HL-60 (cell line): ENCODE results near the gene ABL2.
"Not testable (repeated sequence)": the region's sequence is repeated elsewhere in the genome, so short reads cannot be mapped to it uniquely, and the experiment has no call there.

Source experiments
- DNase-seq, 2 experiments: peaks; one replicate each; pipeline ENCODE4 v3.0.0-alpha.2; 2010 to 2020; ENCODE audit warnings: low read depth in 1 of 2, low spot score in 1 of 2
- H3K27ac ChIP-seq: fragments of 250-450 bp; sonication (Bioruptor Pico); replicated peaks from 2 replicates; pipeline ENCODE4 v1.5.1; 2020; ENCODE audit warnings: mild to moderate bottlenecking, moderate library complexity
- H3K27me3 ChIP-seq: fragments of 250-450 bp; sonication (Bioruptor Pico); 2 replicates; pipeline ENCODE4 v1.5.1; 2021; ENCODE audit warnings: mild to moderate bottlenecking, moderate library complexity; ENCODE audit not compliant: insufficient read depth, poor library complexity, severe bottlenecking
- H3K4me3 ChIP-seq: replicated peaks from 2 replicates; pipeline ENCODE4 v1.5.1; 2011; ENCODE audit warnings: mild to moderate bottlenecking, control low read depth, low read length; ENCODE audit not compliant: insufficient read depth
- CTCF ChIP-seq: IDR thresholded peaks from one replicate; pipeline ENCODE4 v1.5.1; 2011; ENCODE audit warnings: low read length, control low read depth, inconsistent platforms; ENCODE audit not compliant: insufficient read depth
- GABPA ChIP-seq: IDR thresholded peaks from 2 replicates; pipeline ENCODE4 v1.6.1; 2012; ENCODE audit warnings: low read depth
- POLR2AphosphoS5 ChIP-seq: IDR thresholded peaks from 2 replicates; pipeline ENCODE4 v1.6.1; 2012; ENCODE audit warnings: low read depth
- REST ChIP-seq: IDR thresholded peaks from 2 replicates; pipeline ENCODE4 v1.6.1; 2012; ENCODE audit warnings: low read depth; ENCODE audit not compliant: insufficient replicate concordance
- SPI1 ChIP-seq: IDR thresholded peaks from 2 replicates; pipeline ENCODE4 v1.6.1; 2012; ENCODE audit warnings: low read depth, mild to moderate bottlenecking, borderline replicate concordance

ABL2 gene

GRCh38 chr1:179202161-179202560 is 27.3 kb downstream of the ABL2 start:
- TF ChIP-seq POLR2AphosphoS5, result no peak
- TF ChIP-seq SPI1, result no peak
- TF ChIP-seq GABPA, result no peak
- TF ChIP-seq CTCF, result no peak
- no peak for TF ChIP-seq REST
- DNase-seq, result no peak
- no peak overlapping the region for H3K4me3 ChIP-seq
- H3K27ac ChIP-seq, result no peak overlapping the region
- H3K27me3 ChIP-seq, result no peaks in the 10 kb centered on the region

- Histone ChIP-seq H3K4me3 (no peak overlapping the region), H3K27ac (no peak overlapping the region), H3K27me3 (no peaks in the 10 kb centered on the region)
- DNase-seq, result no peak
- no peak for TF ChIP-seq GABPA
- TF ChIP-seq SPI1, result no peak
- no peak for TF ChIP-seq CTCF
- TF ChIP-seq POLR2AphosphoS5, result no peak
- no peak for TF ChIP-seq REST
Measured at GRCh38 chr1:179200586-179200985, 28.9 kb downstream of the ABL2 start.

- no peak overlapping the region for H3K4me3 ChIP-seq
- H3K27ac ChIP-seq, result no peak overlapping the region
- no peak for DNase-seq
- TF ChIP-seq SPI1 (no peak), REST (no peak), POLR2AphosphoS5 (no peak), CTCF (no peak), GABPA (no peak)
- H3K27me3 ChIP-seq, result no peaks in the 10 kb centered on the region
Measured at GRCh38 chr1:179197690-179198297, 31.7 kb downstream of the ABL2 start.

- not testable (repeated sequence) for H3K27ac ChIP-seq, DNase-seq, H3K27me3 ChIP-seq, H3K4me3 ChIP-seq
Measured at GRCh38 chr1:179195857-179196256, 33.6 kb downstream of the ABL2 start.
